Tibial nerve (tissue), 4 donors: ENCODE results near the gene PPP1R12A.

Source experiments
- EP300 ChIP-seq, 2 donors: sonication (generic); formaldehyde crosslinking; IDR thresholded peaks; one replicate each; pipeline ENCODE4 v1.6.1; 2017; ENCODE audit warnings: antibody characterized with exemption in 2 of 2, mild to moderate bottlenecking in 1 of 2
- POLR2A ChIP-seq, 2 donors: fragments of 450-650 bp; IDR thresholded peaks; one replicate each; pipeline ENCODE4 v1.6.1; 2017; ENCODE audit warnings: antibody characterized with exemption in 2 of 2, mild to moderate bottlenecking in 2 of 2, moderate library complexity in 2 of 2
- TF ChIP-seq, protein P1 (sequence below), 5 experiments: fragments of 200-600 bp in 3 of 5; fragments of 450-650 bp in 2 of 5; sonication (generic) in 3 of 5; IDR thresholded peaks; one replicate each; pipeline ENCODE4 v1.5.1; 2016 to 2019; ENCODE audit warnings: antibody characterized with exemption in 5 of 5, mild to moderate bottlenecking in 3 of 5, moderate library complexity in 2 of 5

DNA sequence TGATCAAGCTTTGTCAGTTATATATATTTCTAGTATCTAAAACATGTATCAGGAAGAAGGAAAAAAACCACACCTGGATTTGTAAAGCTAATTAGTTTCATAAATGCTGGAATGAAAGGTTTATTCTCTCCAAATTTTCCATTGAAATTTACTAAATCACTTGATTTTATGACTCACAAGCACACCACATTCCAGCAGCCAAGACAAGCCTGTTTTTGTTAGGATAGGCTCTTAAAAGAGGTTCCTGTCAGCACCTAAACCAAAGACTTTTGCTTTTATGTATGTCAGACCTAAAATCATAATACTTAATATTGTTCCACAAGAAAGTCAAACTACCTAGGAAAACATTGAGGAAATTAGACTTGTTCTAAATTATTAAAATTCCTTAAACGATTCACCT is 158.8 kb downstream of the PPP1R12A start:
- TF ChIP-seq, protein P1, sequence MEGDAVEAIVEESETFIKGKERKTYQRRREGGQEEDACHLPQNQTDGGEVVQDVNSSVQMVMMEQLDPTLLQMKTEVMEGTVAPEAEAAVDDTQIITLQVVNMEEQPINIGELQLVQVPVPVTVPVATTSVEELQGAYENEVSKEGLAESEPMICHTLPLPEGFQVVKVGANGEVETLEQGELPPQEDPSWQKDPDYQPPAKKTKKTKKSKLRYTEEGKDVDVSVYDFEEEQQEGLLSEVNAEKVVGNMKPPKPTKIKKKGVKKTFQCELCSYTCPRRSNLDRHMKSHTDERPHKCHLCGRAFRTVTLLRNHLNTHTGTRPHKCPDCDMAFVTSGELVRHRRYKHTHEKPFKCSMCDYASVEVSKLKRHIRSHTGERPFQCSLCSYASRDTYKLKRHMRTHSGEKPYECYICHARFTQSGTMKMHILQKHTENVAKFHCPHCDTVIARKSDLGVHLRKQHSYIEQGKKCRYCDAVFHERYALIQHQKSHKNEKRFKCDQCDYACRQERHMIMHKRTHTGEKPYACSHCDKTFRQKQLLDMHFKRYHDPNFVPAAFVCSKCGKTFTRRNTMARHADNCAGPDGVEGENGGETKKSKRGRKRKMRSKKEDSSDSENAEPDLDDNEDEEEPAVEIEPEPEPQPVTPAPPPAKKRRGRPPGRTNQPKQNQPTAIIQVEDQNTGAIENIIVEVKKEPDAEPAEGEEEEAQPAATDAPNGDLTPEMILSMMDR (IDR thresholded peaks at IDR 0.05), result no peak
- TF ChIP-seq EP300 (IDR thresholded peaks at IDR 0.05), result no peak
- no peak for TF ChIP-seq POLR2A (IDR thresholded peaks at IDR 0.05)
